Activated naive CD8-positive, alpha-beta T cell treated with anti-CD3 and anti-CD28 coated beads, Interleukin-2, amount 50 U/mL, for 24 hours (primary cell): ENCODE results near the gene TUNAR.
A peak's percentile ranks its signal among the peaks of the same experiment; 100 is the strongest.

ENCODE experiments used
- ATAC-seq: fragments of 150-1000 bp; cut with Tn5 transposase; one replicate; pipeline ENCODE4 v1.10.0; 2021
- DNase-seq: peaks from one replicate; pipeline ENCODE4 v3.0.0; 2021
- H3K27ac Mint-ChIP-seq: one replicate; pipeline ENCODE4 v1.8.0; 2021; ENCODE audit warnings: mild to moderate bottlenecking, mixed read lengths
- H3K27me3 Mint-ChIP-seq: one replicate; pipeline ENCODE4 v1.8.0; 2021; ENCODE audit warnings: mixed read lengths
- H3K36me3 Mint-ChIP-seq: one replicate; pipeline ENCODE4 v1.8.0; 2021; ENCODE audit warnings: low read depth, mixed read lengths
- H3K4me1 Mint-ChIP-seq: one replicate; pipeline ENCODE4 v1.8.0; 2021; ENCODE audit warnings: mixed read lengths
- H3K4me3 Mint-ChIP-seq: one replicate; pipeline ENCODE4 v1.8.0; 2021; ENCODE audit warnings: mild to moderate bottlenecking, moderate library complexity, mixed read lengths
- H3K9me3 Mint-ChIP-seq: one replicate; pipeline ENCODE4 v1.8.0; 2021; ENCODE audit warnings: mixed read lengths

The TUNAR gene

DNA sequence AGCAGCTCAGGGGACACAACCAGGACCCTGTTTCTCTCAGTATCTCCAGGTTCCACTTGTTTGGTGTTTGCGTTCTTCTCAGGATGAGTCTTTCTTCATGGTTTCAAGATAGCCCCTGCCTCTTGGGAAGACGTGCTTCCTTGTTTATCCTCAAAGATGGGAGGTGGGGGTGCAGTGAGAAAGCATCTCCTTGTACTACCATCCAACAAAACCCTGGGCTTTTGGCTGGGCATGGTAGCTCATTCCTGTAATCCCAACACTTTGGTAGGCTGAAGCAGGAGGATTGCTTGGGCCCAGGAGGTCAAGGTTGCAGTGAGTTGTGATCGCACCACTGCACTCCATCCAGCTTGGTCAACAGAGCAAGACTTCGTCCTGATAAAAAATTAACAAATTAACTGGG lies 21.0 kb upstream of the TUNAR start:
- H3K27ac Mint-ChIP-seq: no peak overlapping the region
- H3K4me1 Mint-ChIP-seq: no peaks in the 10 kb centered on the region
- no peaks in the 10 kb centered on the region for H3K27me3 Mint-ChIP-seq
- no peak for ATAC-seq
- H3K4me3 Mint-ChIP-seq: no peak overlapping the region
- no peak for DNase-seq
- H3K9me3 Mint-ChIP-seq: no peaks in the 10 kb centered on the region
- H3K36me3 Mint-ChIP-seq: no peaks in the 10 kb centered on the region

DNA sequence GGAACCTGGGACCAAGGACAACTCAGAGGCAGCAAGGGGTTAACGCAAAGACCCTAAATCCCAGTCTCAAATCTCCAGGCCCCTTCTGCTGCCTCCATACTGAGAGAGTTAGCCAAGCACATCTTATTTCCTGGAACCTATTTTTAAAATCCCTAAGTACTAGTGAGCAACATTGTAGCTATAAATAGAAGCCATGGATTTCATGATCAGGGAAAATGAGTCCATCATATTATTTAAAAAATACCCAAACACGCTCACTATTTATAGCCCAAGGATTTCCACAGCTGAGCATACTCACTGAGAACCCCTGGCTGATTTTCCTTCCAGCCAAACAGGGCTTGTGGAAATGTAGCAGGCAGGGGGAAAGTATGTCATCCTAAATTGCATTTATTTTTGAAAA lies 19.4 kb upstream of the TUNAR start:
- H3K4me1 Mint-ChIP-seq: no peaks in the 10 kb centered on the region
- ATAC-seq (no peak), DNase-seq (no peak)
- H3K27me3 Mint-ChIP-seq: no peaks in the 10 kb centered on the region
- no peaks in the 10 kb centered on the region for H3K36me3 Mint-ChIP-seq
- no peak overlapping the region for H3K4me3 Mint-ChIP-seq
- no peaks in the 10 kb centered on the region for H3K9me3 Mint-ChIP-seq
- H3K27ac Mint-ChIP-seq: no peak overlapping the region

DNA sequence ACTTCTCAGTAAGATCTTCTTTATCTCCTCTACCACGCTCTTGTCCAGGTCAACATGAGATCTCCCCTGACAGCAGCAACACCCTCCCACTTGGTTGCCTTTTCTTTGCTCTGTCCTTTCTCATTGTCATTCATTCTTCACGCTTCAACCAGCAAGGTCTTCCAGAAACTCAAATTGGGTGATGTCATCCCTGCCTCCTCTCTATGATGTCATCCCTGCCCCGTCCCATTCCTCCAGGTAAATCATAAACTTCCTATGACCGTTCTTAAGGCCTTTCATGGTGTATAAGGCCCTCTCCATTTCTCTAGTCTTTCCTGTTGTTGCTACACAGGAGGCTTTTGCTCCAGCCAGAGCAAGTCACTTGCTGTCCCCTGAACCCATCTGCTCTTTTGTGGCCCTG lies 17.7 kb upstream of the TUNAR start:
- no peak overlapping the region for H3K4me3 Mint-ChIP-seq
- ATAC-seq: no peak
- H3K27ac Mint-ChIP-seq: no peak overlapping the region
- no peaks in the 10 kb centered on the region for H3K9me3 Mint-ChIP-seq
- peaks cover under 1% of the 10 kb centered on the region for H3K27me3 Mint-ChIP-seq
- no peaks in the 10 kb centered on the region for H3K36me3 Mint-ChIP-seq
- H3K4me1 Mint-ChIP-seq: no peaks in the 10 kb centered on the region
- DNase-seq: no peak

DNA sequence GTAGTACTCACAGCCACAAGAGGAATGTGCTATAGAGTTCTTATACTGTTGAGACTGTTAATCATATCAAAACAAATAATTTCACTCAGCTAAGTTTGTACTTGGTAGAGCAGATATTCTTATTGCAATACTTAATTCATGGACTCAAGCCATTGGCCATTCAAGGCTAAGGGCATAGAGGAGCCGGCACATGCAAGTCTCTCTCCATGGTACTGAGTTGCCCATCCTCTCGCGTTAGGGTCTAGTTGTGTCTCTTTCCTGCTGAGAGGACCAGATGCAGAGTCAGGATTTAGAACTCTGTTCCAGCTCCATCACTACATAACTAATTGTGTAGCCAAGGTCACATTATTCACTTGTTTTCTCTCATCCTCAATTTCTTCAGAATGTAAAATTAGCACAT lies 14.4 kb upstream of the TUNAR start:
- Mint-ChIP-seq H3K4me1 (no peaks in the 10 kb centered on the region), H3K36me3 (no peaks in the 10 kb centered on the region), H3K27me3 (peaks cover 10% of the 10 kb centered on the region), H3K9me3 (no peaks in the 10 kb centered on the region), H3K27ac (no peak overlapping the region), H3K4me3 (no peak overlapping the region)
- ATAC-seq (no peak), DNase-seq (no peak)

DNA sequence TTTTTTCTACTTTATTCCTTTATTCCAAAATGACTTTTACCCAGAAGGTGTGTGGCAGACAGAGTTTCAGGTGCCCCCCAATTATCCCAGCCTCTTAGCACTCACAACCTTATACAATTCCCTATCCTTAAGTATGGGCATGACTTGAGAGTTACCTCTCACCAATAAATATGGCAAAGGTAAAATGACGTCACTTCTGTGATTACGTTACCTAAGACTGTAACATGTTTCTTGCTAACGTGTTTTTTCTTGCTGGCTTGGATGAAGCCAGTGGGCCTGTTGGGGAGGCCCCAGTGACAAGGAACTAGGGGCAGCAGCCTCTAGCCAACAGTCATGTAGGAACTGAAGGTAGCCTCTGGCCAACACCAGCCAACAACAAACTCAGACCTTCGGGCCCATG lies 13.3 kb upstream of the TUNAR start:
- H3K4me1 Mint-ChIP-seq: no peaks in the 10 kb centered on the region
- H3K9me3 Mint-ChIP-seq: no peaks in the 10 kb centered on the region
- no peak overlapping the region for H3K27ac Mint-ChIP-seq
- no peaks in the 10 kb centered on the region for H3K36me3 Mint-ChIP-seq
- no peak overlapping the region for H3K4me3 Mint-ChIP-seq
- DNase-seq (no peak), ATAC-seq (no peak)
- H3K27me3 Mint-ChIP-seq: peaks cover 10% of the 10 kb centered on the region

DNA sequence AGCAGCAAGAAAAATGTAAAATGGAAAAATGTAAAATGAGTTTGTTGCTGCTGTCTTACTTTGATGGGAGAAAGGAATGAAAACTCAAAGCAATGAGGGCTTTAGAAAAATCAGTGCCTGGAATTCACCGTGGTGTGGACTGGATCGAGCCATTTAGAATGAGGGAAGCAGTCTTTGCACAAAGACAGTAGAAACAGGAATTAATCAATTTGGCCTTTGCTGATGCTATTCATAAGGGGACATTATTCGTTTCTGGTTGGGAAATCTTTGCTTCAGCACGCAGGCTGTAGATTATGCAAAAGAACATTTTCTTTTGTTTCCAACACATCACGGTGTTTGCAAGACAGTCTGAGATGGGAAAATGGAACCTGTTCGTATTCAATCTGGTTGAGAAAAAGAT lies 6.9 kb upstream of the TUNAR start:
- Mint-ChIP-seq H3K9me3 (no peaks in the 10 kb centered on the region), H3K27me3 (peaks cover 15% of the 10 kb centered on the region), H3K36me3 (no peaks in the 10 kb centered on the region), H3K4me1 (no peaks in the 10 kb centered on the region), H3K4me3 (no peak overlapping the region), H3K27ac (no peak overlapping the region)
- no peak for ATAC-seq
- no peak for DNase-seq

DNA sequence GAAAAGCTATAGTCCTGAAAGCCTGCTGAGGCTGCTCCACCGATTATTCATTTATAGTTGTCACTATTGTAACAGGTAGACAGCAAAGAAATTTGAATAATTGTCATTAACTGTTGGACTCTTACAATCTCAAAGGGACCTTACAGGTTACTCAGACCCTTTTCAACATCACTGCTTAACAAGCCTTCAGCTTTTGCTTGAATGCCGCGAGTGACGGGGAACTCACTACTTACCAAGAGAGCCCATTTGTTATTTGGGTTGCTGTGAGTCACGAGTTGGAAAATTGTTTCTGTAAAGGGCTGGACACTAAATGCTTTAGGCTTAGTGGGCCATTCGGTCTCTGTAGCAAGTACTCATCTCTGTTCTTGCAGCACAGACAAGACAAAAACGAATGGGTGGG lies 5.9 kb upstream of the TUNAR start:
- Mint-ChIP-seq H3K9me3 (no peaks in the 10 kb centered on the region), H3K36me3 (no peaks in the 10 kb centered on the region), H3K4me1 (no peaks in the 10 kb centered on the region), H3K4me3 (no peak overlapping the region), H3K27me3 (peaks cover 20% of the 10 kb centered on the region), H3K27ac (no peak overlapping the region)
- no peak for DNase-seq
- no peak for ATAC-seq

GRCh38 chr14:95871531-95871930 lies 5.1 kb upstream of the TUNAR start:
- Mint-ChIP-seq H3K4me3 (no peak overlapping the region), H3K27me3 (peaks cover 20% of the 10 kb centered on the region), H3K36me3 (no peaks in the 10 kb centered on the region), H3K9me3 (no peaks in the 10 kb centered on the region), H3K4me1 (no peaks in the 10 kb centered on the region), H3K27ac (no peak overlapping the region)
- no peak for DNase-seq
- no peak for ATAC-seq

- peaks cover 27% of the 10 kb centered on the region for H3K27me3 Mint-ChIP-seq
Measured at GRCh38 chr14:95872777-95873176, 3.9 kb upstream of the TUNAR start.

DNA sequence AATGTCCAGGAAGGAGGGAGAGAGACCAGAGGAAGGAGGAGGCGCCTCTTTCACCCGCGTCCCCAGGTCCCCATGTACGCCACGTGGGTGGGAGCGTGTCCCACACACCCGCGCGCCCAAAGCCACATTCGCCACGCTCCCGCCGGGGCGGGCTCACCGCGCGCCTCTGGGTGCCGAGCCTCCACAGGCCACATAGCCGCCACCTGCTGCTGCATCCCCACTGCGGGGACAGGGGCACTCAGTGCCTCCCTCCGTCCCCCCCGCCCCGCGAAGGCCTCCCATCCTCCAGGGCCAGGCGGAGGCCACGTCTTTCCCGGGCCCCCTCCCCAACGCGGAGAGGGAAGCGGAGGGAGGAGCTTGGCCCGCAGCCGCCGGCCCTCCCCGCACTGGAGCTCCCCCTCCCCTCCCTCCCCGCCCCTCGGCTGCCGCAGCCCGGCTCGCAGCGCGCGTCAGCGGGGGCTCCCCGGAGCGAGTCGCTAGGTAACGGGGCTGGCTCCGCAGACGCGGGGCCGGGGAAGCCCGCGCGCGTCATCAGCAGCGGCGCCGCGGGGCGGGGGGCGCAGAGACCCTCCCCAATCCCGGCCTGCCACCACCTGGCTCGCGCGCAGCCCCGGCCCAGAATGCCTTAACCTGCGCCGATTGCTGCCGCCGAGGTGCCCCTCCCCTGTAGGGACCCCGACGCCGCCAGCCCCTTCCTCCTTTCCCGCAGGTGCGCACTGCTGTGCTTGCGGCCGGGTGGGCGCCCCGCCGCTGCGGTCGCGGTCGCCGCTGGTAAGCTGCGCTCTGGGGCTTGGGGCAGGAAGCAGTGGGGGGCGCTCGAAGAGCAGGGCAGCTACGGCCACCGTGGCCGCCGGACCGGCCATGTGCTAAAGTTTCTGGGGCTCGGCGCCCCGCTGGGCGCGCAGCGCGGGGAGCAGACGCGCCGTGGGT lies 536 bp upstream of the TUNAR start:
- ATAC-seq: peak; percentile 10
- H3K4me1 Mint-ChIP-seq: peaks cover 6% of the 10 kb centered on the region
- peak; percentile 2 for DNase-seq
- no peaks in the 10 kb centered on the region for H3K9me3 Mint-ChIP-seq
- H3K27ac Mint-ChIP-seq: no peak overlapping the region
- H3K27me3 Mint-ChIP-seq: peaks cover 41% of the 10 kb centered on the region
- no peak overlapping the region for H3K4me3 Mint-ChIP-seq
- H3K36me3 Mint-ChIP-seq: no peaks in the 10 kb centered on the region

More at GRCh38 chr14:95872777-95873176, 3.9 kb upstream of the TUNAR start:
- DNase-seq (no peak), ATAC-seq (no peak)
- no peak overlapping the region for H3K27ac Mint-ChIP-seq
- peaks cover 6% of the 10 kb centered on the region for H3K4me1 Mint-ChIP-seq
- no peak overlapping the region for H3K4me3 Mint-ChIP-seq
- no peaks in the 10 kb centered on the region for H3K9me3 Mint-ChIP-seq
- H3K36me3 Mint-ChIP-seq: no peaks in the 10 kb centered on the region

DNA sequence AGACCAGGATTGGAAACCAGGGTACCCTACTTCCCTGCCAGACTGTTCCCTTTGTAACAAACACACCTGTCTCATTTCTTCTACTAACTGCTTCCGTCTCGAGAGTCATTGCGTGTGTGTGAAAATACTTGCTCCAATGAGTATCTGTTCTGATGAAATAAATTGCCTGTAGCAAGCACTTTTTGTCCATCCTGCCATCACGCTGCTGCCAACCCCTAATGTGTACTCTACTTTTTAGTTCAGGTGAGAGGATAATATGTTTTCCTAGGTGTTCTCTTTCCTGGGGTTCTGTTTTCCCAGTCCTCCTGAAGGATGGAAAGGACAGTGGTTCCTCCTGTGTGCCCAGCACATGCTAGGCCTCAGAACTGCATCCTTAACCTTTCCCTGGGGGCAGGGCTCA lies 1.0 kb downstream of the TUNAR start:
- H3K4me3 Mint-ChIP-seq: no peak overlapping the region
- H3K9me3 Mint-ChIP-seq: no peaks in the 10 kb centered on the region
- no peak for ATAC-seq
- H3K4me1 Mint-ChIP-seq: peaks cover 6% of the 10 kb centered on the region
- DNase-seq: no peak
- peaks cover 41% of the 10 kb centered on the region for H3K27me3 Mint-ChIP-seq
- H3K27ac Mint-ChIP-seq: no peak overlapping the region
- no peaks in the 10 kb centered on the region for H3K36me3 Mint-ChIP-seq

GRCh38 chr14:95884377-95884776 lies 7.7 kb downstream of the TUNAR start:
- Mint-ChIP-seq H3K4me1 (no peaks in the 10 kb centered on the region), H3K27me3 (peaks cover 15% of the 10 kb centered on the region), H3K27ac (no peak overlapping the region), H3K4me3 (no peak overlapping the region), H3K36me3 (no peaks in the 10 kb centered on the region), H3K9me3 (no peaks in the 10 kb centered on the region)
- ATAC-seq: no peak
- no peak for DNase-seq

- Mint-ChIP-seq H3K27me3 (peaks cover 12% of the 10 kb centered on the region), H3K9me3 (no peaks in the 10 kb centered on the region), H3K27ac (no peak overlapping the region), H3K36me3 (no peaks in the 10 kb centered on the region), H3K4me1 (no peaks in the 10 kb centered on the region), H3K4me3 (no peak overlapping the region)
- ATAC-seq (no peak), DNase-seq (no peak)
Measured at GRCh38 chr14:95885278-95885677, 8.6 kb downstream of the TUNAR start.

- Mint-ChIP-seq H3K4me1 (no peaks in the 10 kb centered on the region), H3K9me3 (no peaks in the 10 kb centered on the region), H3K27me3 (peaks cover 9% of the 10 kb centered on the region), H3K36me3 (no peaks in the 10 kb centered on the region), H3K27ac (no peak overlapping the region), H3K4me3 (no peak overlapping the region)
- ATAC-seq: no peak
- no peak for DNase-seq
Measured at GRCh38 chr14:95885866-95886265, 9.2 kb downstream of the TUNAR start.

DNA sequence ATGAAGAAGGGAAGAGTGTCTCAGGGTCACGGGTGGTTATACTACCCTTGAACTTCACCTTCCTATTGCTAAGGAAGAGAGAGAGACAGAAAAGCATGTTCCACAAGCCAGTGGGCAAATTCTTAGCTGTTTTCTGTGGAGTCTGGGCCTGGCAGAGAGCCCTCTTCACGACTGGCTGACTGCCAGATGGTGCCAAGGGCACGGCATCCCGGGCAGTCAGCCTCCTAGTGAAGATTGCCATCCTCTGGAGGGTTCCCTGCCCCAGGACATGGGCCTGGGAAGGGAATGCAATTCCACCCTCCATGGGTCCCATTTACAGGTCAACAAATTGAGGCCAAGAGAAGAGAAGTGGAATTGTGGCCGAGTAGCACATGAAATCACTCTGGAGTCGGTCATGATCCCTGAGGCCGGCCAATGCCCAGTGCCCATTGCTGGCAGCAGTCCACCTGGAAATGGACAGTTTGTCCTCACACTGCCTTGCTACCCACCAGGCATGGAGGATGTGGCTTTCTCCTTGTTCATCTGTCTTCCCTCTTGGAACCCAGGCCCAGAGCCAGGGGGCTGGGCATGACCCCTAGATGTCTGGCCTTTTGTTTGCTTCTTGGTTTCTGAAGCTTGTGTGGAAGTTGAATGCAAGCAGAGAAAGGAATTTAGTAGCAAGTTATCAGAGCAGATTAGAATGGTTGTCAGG lies 9.9 kb downstream of the TUNAR start:
- Mint-ChIP-seq H3K4me3 (no peak overlapping the region), H3K9me3 (no peaks in the 10 kb centered on the region), H3K27ac (no peak overlapping the region), H3K36me3 (no peaks in the 10 kb centered on the region), H3K27me3 (peaks cover 9% of the 10 kb centered on the region), H3K4me1 (no peaks in the 10 kb centered on the region)
- ATAC-seq (no peak), DNase-seq (no peak)
